IPS DF 4.7 (cell line): ENCODE measurements around the gene PLA2G4B.

Source experiments
- DNase-seq: peaks from one replicate; pipeline ENCODE4 v3.0.0-alpha.2; 2013; ENCODE audit warnings: low spot score; ENCODE audit errors: extremely low read depth

Gene PLA2G4B

DNA sequence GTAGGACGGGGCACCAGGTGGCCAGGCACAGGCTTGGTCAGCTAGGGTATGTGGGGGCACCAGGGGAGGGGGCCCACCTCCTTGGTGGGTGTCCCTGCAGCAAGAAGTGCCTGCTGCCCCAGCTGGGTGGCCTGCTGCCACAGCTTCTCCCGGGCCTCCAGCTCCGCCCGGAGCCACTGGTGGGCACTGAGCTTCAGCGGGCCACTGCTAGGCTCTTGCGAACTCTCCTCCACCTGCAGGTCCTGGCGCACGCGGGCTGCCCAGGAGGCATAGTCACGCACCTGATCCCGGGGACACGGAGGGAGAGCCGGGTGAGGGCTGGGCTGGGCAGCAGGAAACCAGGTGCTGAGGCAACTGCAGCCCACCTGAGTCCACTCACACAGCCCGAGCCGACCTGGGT is 29.7 kb downstream of the PLA2G4B start:
- no peak for DNase-seq

DNA sequence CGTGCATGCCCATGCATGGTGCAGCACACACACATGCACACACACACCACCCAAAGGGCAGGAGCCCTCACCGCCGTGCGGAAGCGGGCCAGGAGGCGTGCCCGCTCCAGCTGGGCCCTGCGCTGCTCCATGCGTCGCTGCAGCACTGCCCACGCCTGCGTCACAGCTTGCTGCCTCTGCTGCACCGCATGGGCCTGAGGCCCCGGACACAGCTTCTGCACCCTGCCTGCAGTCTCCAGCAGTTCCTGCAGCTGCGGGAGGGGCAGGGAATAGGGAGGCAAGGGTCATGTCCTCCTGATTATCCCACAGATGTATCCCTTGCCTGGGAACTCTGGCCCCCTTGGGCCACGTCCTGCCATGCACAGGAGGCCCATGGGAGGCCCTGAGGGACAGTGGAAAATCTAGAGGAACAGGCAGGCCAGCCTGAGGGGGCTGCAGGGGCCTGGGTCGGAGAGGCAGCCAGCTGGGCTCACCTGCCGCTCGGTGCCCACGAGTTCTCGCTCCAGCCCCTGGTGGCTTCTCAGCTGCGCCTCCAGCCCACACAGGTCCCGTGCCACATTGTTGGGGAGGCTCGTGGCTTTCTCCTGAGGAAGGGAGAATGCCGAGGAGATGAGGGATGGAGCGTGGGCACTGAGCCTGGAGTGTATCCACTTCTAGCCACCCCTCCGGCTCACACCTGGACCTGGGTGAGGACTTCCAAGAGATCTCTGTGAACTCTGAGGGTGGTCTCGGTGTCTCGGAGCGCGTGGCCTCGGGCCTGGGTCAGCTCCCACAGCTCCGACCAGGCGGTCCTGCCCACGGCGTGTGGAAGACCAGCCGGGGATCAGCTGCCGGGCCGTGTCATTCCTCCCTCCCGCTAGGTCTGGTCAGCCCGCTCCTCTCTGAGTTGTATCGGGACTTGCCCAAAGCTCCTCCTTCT is 31.4 kb downstream of the PLA2G4B start:
- no peak for DNase-seq

DNA sequence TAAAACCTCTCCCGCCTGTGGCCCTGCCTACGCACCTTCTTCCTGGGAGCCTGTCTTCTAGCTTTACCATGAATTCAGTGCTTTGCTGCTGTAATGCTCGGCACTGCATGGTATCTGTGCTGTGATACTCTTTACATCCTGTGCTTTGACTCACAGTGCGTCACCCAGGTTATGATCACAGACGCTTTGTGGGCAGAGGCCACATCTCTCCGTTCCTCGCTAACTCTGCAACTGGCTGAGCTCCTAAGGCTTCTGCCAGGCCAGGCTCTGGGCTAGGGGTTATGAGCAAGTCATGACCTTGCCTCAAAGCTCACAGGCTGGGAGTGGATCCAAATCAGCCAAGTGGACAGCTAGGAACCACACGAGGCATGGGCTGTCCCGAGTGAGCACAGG is 32.0 kb downstream of the PLA2G4B start:
- DNase-seq, result no peak

DNA sequence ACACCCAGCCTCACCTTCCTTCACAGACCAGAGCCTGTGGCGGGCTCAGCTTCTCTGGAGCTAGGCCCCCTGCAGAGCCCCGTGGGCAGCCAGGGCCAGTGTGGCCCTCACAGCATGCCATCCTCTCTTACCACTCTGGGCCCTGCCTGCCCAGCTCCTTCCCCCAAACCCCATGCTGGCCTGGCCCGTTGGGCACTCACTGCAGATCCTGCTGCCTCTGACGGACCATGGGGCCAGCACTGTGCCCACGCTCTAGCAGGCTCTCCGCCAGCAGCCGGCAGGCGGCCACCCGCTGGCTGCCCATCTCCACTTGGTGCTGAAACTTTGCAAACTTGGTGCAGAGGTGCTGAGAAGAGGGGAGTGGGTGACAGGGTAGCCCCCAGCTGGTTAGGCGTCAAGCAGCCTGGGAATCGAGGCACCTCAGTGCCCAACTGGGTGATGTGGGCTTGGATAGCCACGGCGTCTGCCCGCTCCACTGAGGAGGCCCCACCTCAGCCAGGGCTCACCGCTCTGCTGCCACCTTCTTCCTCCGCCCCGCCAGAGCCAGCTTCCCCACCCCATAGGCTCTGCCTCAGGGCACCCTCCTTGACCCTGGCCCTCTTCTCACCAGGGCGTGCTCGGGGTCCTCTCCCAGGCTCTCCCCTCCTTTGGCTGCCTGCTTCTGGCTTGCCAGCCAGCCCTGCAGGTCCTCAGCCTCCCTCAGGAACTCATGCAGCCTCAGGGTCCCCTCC is 32.7 kb downstream of the PLA2G4B start:
- DNase-seq, result no peak

DNA sequence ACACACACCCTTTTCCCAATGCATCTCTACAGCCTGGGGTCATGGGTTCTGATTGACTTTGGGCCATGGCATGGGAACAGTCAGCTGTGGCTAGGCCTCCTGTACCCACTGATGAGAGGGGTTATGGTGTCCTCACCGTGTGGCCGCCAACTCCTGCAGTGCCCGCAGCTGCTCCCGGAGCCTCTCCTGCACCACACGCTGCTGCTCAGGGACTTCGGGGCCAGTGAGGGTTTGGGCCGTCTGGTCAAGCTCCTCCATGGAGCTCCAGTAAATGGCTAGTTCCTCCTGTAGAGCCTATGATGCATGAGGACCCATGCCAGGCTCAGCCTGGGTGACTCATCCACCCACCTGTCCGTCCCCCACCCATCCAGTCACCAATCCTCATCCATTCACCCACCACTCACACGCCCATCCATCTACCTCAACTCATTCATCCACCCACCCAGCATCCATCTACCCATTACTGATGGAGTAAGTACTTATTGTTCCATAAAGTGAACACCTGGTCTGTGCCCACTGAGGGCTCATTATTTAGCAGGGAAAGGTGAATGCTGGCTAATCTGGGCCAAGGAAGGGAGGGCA is 33.6 kb downstream of the PLA2G4B start:
- no peak for DNase-seq

DNA sequence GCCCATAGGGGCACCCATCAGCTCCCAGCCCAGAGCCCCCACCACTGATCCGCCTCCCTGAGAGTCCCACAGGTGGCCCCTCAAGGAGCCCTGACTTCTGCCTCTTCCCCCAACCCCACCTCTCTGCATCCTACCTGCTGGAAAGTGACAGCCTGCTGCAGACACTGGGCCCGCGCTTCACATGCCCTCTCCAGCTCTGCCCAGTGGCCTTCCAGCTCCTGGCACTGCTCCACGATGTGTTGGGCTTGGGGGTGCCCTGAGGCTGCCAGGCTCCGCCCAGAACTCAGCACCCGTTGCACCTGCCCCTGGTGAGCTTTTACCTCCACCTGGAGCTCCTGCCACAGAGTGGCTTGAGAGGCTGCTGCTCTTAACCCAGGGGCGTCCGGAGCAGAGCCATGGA is 35.1 kb downstream of the PLA2G4B start:
- DNase-seq, result no peak

DNA sequence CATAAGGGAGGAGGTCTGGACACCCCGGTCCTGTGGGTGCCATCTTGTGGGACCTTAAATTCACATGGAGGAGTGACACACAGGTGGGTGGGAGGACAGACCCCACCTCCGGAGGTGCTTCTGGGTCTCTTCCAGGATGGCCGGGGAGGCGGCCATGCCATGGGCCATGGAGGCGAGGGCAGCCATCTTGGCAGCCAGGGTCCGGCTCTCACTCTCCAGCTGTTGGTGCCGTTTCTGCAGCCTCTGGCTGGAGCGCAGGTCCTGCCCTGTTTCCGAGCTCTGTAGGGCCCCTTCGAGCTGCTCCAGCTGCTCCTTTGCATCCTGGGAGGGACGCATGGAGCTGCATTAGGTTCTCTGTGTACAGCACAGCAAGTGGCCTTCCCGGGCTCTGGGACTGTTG is 36.1 kb downstream of the PLA2G4B start:
- DNase-seq, result no peak

DNA sequence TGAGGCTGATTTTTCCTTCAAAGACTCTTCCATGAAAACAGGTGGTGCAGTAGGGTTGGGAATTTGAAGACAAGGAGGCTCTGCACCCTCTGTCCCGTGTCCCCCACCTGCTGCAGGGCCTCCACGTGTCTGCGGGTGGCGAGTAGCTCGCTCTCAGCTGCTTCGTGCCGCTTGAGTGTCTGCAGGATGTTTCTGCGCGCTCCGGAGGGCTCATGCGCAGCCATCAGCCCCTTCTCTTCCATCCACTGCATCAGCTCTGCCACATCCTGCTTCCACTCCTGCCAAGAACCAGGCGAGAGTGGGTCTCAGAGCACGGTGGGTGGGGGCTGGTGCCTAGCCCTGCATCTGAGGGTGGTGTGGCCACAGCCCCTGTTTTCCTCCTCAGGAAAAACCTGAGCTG is 37.4 kb downstream of the PLA2G4B start:
- DNase-seq, result no peak

DNA sequence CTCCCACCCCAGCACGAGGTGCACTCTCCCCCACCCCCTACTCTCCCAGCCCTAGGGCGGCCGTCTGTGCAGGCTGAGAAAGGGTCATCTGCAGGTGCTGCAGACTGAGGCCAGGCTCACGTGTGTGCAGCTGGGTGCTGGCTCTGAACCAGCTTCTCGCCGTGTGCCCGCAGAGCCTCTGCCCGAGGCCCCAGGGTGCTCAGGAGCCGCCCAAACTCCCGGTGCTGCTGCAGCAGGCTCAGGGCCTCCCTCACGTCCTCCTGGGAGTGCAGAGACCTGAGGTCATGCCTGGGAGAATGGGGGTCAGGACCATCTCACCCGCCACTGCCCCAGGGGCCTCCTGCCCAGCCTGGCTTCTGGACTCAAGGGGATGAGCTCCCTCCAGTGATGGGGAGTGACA is 38.0 kb downstream of the PLA2G4B start:
- DNase-seq, result no peak

DNA sequence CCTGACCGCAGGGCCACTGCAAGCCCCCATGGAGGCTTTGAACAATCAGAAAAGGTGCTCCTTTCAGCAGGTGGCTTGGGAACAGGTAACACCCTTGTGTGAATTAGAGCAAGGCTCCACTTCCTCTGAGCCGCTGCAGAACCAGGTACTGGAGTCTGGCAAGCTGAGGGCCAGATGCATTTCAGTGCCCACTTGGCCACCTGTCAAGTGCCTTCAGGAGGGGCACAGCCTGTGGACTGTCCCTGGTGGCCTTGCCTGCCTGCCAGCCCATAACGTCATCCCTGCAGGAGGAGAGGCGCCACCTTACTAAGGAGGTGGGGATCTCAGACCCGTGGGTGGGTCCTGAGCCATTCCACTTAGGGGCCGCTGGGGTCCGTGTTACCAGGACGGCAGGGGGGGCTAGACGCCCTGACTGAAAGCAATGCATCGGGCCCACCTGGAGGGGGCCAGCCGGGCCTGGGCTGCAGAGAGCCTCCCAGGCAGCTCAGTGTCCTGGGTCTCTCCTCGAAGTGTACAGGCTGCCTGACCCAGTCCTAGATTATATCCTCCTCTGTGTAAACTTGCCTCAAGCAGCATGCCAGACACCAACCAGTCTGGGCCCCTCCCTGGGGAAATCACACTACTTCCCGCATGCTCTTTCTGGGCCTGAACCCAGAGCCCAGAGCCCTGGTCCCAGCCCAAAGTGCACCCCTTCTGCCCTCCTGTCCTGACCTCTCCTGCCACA is 39.1 kb downstream of the PLA2G4B start:
- no peak for DNase-seq

DNA sequence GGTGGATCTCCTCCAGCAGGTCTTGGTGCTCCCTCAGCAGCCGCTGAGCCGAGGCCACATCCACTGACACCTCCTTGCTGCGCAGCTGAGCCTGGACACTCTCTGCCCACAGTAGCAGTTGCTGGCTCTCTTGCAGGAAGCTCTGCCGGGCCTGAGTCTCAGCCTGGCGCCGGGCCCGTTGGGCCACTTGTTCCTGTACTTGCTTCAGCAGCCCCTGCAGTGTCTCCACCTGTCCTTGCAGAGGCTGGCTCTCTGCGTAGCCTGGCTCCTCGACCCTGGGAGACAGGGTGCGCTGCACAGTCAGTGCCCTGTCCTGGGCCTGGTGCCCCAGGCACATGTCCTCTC is 39.7 kb downstream of the PLA2G4B start:
- no peak for DNase-seq

DNA sequence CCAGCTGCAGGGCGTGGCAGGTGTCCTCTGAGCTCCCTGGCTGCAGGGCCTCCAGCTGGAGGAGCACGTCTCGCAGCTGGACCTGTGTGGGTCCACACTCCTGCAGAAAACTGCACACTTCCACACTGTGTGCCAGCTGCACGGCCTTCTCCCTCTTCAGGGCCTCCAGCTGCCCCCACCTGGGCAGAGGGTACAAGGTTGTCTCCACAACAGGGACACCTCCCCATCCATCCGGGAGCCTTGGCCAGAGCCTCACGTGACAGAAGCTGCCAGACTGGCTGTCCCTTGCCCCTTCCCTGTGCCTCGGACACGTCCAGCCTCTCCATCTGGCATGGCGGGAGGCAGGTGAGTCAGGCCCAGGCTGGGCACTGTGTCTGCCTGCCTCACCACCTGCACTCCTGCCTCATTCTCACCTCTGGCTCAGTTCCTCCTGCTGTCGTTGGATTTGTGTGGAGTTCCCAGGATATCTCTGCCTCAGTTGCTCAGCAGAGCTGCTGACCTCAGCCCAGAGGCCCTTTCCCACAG is 40.7 kb downstream of the PLA2G4B start:
- no peak for DNase-seq

DNA sequence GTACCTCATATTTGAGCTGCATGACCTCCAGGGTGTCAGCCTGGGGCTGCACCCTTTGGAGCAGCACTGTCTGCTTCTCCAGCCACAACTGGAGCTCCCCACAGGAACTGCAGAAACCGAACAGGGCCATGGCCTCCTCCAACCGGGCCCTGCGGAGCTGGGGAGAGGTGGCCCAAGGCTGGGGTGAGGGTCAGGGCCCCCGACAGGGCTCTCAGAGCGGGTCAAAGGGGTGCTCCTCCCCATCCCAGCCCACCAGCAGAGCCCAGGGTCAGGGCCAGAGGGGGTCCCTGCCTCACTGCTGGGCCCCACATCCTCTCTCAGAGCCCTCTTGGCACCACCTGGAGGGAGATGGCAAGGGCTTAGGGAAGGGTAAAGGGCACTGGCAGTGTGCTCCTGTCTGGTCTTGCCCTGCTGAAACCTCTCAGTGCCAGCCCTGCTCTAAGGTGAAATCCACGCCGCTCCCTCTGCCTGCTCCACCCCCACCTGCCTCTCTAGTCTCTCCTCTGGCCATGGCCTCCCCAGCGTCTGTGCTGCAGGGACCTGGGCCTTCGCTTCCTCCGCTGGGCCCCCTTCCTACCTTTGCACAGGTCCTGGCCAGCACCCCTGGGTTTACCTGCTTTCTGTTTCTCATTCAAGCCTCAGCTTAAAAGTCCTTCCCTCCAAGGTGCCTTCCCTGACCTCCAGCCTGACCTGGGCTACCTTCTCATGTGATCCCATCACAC is 41.7 kb downstream of the PLA2G4B start:
- DNase-seq, result no peak

DNA sequence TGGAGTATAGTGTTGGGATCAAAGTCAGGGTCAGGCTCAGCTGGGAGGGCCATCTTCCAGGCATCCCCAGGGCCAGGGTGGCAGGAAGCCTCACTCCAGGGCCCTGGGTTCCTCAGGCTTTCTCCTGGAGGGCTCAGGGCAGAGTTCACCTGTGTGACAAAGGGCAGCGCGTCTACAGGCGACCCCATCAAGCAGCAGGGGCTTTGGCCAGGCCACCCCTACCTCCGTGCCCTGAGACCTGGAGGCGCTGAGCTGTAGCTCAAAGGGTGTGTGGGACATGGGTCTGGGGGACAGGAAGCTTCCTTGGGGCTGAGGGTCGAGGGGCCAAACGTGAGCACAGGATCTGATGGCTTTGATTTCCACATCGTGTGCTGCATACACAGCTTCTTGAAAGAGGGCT is 42.4 kb downstream of the PLA2G4B start:
- DNase-seq, result no peak

DNA sequence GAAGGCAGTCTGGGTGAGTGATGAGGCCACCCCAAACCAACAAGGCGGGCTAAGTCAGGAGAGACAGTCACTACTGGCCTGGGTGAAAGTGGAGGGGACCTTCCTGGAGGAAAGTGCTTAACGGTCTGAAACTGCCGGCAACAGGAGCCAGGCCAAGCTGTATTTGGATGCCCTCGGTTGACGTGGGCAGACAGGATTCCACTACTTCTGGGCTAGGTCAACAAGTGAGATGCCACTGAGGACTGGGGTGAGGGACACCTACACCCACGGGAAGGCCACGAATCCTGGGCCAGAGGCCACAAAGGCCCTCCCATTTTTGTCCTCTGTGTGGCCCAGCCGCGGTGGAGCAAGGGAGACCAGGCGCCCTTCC is 42.9 kb downstream of the PLA2G4B start:
- DNase-seq, result no peak

DNA sequence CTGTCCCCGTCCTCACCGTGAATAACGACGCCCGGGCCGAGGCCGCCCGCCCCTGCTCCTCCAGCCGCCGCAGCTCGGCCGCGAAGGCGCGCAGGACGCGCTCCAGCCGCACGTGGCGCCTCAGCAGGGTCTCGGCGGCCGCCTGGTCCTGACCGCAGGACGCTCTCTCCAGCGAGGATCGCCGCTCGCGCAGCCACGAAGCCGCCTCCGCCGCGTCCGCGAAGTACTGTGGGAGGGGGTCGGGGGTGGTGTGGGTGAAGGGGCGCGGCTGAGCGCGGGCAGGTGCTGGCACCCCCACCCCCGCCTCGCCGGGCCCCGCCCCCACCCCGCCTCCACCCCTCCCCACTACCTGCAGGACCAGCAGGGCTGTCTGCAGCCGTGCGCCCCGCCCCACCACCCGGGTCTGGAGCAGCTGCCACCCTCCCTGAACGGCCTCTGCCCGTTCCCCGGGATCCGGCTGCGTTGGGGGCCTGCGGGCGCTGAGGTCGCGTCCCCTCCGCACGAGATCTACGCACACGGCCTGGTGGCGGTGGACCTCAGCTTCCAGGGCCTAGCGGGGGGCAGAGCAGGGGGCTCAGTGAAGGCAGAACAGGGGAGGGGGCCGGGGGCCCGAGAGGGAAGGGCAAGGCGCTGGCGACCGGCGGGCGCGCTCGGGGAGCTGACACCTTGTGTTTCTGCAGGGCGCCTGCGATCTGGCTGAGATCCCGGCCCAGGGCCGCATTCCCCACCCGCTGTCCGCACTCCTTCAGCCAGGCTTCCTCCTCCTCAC is 43.5 kb downstream of the PLA2G4B start:
- no peak for DNase-seq

DNA sequence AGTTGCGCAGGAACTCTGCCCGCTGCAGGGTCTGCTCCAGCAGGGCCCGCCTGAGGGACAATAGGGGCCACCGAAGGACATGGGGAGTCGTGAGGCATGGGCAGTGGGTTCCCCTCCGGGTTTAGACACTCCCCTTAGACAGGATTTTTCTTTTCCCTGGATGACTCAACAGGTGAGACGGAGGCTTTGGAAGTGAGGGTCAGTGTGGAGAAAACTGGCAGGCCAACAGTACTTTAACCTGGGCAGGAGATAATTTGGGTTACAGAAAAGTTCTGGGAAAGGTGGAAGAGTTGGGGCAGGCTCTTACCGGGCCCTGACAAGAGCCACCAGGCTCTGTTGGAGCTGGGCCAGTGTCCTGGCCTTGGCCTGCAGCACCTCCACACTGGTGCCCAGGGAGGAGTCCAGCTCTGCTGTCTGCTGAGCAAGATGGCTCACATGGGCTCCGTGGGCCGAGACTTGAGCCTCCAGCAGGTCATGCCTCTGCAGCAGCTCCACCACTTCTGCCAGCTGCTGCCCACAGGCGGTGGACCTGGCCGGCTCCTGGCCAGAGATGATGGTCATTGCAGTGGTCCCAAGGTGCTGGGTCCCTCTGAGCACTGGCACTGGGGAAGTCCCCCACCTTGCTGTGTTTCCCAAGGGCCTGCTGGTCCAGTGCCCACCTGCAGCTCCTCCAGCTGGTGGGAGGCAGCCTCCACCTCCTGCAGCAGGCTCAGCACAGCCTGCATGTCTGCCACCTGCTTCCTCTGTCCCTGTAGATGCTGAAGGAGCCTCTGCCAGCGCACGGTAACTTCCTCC is 44.2 kb downstream of the PLA2G4B start:
- DNase-seq, result no peak

DNA sequence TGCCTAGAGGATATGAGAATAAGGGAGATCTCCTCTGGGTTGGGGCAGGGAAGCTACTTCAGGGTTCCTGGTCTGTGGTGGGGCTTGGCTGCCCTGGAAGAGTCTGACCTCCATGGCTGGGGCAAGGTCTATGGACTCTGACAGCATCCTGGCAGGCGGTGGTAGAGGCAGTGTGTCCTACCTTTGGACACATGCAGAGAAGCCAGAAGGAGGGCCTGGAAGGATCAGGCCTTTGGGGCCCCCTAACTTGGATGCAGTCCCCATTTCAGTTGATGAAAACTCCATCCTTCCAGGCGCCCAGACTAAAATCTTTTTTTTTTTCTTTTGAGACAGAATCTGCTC is 44.8 kb downstream of the PLA2G4B start:
- no peak for DNase-seq

DNA sequence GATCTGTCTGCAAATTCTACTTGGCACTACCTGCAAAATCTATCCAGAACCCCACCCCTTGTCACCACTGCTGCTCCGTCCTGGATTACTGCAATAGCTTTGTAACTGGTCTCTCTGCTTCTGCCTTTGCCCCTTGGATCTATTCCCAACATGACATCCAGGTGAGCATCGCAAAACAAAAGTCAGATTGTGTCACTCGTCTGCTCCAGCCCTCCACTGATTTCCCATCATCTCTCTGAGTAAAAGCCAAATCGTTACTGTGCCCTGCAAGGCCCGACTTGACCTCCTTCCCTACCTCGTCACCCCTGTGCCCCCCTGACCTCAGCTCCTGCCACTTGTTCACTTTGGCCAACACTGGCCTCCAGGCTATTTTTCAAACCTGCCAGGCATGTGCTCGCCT is 45.8 kb downstream of the PLA2G4B start:
- no peak for DNase-seq

DNA sequence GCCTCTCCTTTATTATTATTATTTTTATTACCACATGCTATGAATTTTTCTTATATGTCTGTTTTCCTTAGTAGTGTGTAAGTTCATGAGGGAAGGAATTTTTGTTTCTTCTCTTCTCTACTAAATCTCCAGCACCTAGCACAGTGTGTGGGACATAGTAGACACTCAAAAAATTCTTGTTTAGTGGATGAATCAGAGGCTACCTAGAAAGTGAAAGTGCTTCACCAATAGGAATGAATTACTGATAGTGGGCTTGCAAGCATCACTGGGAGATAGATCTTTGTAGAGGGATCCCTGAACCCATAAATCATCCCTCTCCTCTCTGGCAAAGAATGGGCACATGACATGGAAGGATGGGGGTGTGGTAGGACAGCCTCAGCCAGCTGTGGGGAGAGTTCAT is 46.7 kb downstream of the PLA2G4B start:
- no peak for DNase-seq
